ENCODE data around the gene ARL6IP5. TPM values are rescaled to one million over a fixed set of nuclear protein-coding genes. Genes with fewer than 3 reads are reported as not detected.

Gene ARL6IP5
- total RNA-seq, 2 donors from 2014 or later: 112 to 118 TPM

DNA sequence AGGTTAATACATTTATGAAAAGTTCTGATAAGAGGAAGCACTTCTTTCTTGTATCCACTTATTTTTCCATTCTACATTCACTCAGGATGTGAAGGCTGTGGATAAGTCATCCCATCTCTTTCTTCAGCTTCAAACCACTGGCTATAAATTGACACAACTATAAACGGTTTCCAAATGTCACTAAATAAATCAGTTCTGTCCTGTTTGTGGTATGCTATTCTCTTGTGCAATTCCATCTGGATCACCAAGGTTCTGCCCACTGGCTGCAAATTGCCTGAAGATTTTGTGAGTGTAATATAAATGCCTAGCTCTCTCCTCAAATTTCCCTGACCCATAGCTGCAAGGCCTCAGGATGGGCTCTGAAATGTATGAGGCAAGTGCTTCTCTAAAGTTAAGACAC lies 44.8 kb downstream of the ARL6IP5 start:
- no peaks in the 10 kb centered on the region for H3K9me3 ChIP-seq (ENCODE audit: control insufficient read depth, low read length, poor library complexity, severe bottlenecking)
- H3K27me3 Mint-ChIP-seq: peaks cover 17% of the 10 kb centered on the region
- peaks cover 2% of the 10 kb centered on the region for H3K4me1 Mint-ChIP-seq
- no peak for ATAC-seq
- H3K27ac Mint-ChIP-seq: no peak overlapping the region
- DNase-seq: no peak
- H3K4me3 Mint-ChIP-seq: no peak overlapping the region
- peaks cover 2% of the 10 kb centered on the region for H3K36me3 Mint-ChIP-seq (ENCODE audit: low read depth)

GRCh38 chr3:69130689-69131088 lies 46.0 kb downstream of the ARL6IP5 start:
- Mint-ChIP-seq H3K27ac (no peak overlapping the region), H3K27me3 (peaks cover 17% of the 10 kb centered on the region), H3K36me3 (ENCODE audit: low read depth) (peaks cover 2% of the 10 kb centered on the region), H3K4me3 (no peak overlapping the region), H3K4me1 (peaks cover 2% of the 10 kb centered on the region)
- DNase-seq (no peak), ATAC-seq (no peak)
- H3K9me3 ChIP-seq (ENCODE audit: control insufficient read depth, low read length, poor library complexity, severe bottlenecking): no peaks in the 10 kb centered on the region

DNA sequence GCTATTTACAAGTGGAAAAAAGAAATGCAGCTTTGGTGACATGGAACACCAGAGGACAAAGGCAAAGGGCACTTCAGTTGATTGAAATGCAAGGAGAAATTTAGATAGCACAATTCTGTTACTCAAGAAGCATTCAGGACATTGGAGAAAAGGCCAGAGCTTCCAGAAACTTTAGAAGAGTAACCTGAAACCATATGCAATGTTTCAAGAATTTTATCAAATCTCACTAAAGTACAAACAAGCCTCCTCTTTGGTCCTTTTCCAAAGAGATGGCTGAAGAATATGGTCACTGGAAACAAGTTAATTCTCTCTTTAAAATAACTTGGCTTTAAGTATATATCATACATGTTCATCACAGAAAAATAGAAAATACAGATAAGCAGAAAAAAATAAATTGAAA lies 52.3 kb downstream of the ARL6IP5 start:
- Mint-ChIP-seq H3K4me1 (peaks cover 3% of the 10 kb centered on the region), H3K27ac (no peak overlapping the region), H3K27me3 (peaks cover 23% of the 10 kb centered on the region), H3K4me3 (no peak overlapping the region), H3K36me3 (ENCODE audit: low read depth) (peaks cover 2% of the 10 kb centered on the region)
- DNase-seq (no peak), ATAC-seq (no peak)
- H3K9me3 ChIP-seq (ENCODE audit: control insufficient read depth, low read length, poor library complexity, severe bottlenecking): no peaks in the 10 kb centered on the region

DNA sequence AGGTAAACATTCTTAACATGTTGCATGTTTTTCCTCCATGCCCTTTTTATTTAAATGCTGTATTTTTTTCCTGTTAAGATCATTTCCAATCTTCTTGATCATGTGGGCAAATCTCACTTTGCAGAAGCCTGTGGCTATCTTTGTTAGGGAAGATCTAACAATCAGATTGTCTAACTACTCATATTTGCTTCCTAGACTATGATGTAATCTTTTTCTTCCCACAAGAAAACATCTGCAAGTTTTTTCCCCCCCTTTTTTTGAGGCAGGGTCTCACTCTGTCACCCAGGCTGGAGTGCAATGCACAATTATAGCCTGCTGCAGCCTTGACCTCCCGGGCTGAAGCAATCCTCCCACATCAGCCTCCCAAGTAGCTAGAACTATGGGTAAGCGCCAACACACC lies 52.7 kb downstream of the ARL6IP5 start:
- Mint-ChIP-seq H3K4me3 (no peak overlapping the region), H3K36me3 (ENCODE audit: low read depth) (peaks cover 2% of the 10 kb centered on the region), H3K27me3 (peaks cover 25% of the 10 kb centered on the region), H3K27ac (no peak overlapping the region), H3K4me1 (peaks cover 3% of the 10 kb centered on the region)
- H3K9me3 ChIP-seq (ENCODE audit: control insufficient read depth, low read length, poor library complexity, severe bottlenecking): no peaks in the 10 kb centered on the region
- ATAC-seq (no peak), DNase-seq (no peak)

- DNase-seq (no peak), ATAC-seq (no peak)
- peaks cover 44% of the 10 kb centered on the region for H3K27me3 Mint-ChIP-seq
- H3K9me3 ChIP-seq (ENCODE audit: control insufficient read depth, low read length, poor library complexity, severe bottlenecking): no peaks in the 10 kb centered on the region
- no peak overlapping the region for H3K4me3 Mint-ChIP-seq
- H3K27ac Mint-ChIP-seq: no peak overlapping the region
- peaks cover 11% of the 10 kb centered on the region for H3K4me1 Mint-ChIP-seq
- H3K36me3 Mint-ChIP-seq (ENCODE audit: low read depth): peaks cover 2% of the 10 kb centered on the region
These were observed 56.6 kb downstream of the ARL6IP5 start for GRCh38 chr3:69141313-69141712.

DNA sequence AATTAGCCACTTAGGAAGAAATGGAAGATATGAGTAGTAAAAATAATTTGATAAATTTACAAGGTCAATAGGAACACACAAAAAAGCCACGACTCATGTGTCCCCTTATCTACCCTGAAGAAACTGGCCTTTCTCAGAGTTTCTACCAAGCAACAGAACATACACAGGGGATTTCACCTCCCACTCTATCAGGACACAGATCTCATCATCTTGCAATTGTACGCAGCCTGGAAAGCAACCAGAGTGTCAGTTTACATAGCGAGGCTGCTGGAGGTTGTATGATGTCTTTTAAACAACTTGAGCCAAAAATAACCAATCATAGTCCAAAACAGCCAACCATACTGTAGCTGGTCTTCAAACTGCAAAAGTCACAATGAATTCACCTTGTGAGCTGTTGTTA lies 57.4 kb downstream of the ARL6IP5 start:
- H3K27ac Mint-ChIP-seq: no peak overlapping the region
- H3K4me3 Mint-ChIP-seq: no peak overlapping the region
- peaks cover 44% of the 10 kb centered on the region for H3K27me3 Mint-ChIP-seq
- peaks cover 11% of the 10 kb centered on the region for H3K4me1 Mint-ChIP-seq
- peaks cover 2% of the 10 kb centered on the region for H3K36me3 Mint-ChIP-seq (ENCODE audit: low read depth)
- H3K9me3 ChIP-seq (ENCODE audit: control insufficient read depth, low read length, poor library complexity, severe bottlenecking): no peaks in the 10 kb centered on the region
- DNase-seq (no peak), ATAC-seq (no peak)

DNA sequence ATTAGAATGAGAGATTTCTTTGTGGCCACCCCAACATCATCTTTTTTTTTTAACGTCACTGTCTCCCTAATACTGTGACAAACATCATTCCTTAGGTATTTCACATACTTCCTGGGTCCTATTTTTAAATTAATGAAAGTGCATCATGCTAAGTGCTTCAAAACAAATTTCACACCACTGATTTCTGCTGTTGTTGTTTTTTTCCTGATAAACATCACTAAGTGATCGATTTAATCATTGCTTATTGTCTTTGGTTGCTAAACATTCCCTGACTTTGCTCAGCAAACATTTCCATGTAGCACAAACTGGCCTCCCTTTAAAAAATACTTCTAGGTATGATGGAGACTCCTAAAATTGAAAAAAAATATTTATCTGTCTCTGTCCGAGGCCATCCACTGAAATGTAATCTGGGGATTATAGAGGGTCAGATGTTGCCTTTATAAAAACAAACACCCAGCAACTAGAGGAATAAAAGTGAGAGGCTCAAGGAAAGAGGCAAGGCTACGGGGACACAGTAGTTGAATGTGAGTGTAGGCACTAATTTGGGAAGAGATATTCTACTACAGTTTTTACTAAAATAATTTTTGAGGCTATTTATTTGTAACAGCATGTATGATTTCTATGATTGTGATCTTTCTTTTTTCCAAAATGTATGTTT lies 58.2 kb downstream of the ARL6IP5 start:
- no peaks in the 10 kb centered on the region for H3K9me3 ChIP-seq (ENCODE audit: control insufficient read depth, low read length, poor library complexity, severe bottlenecking)
- Mint-ChIP-seq H3K4me3 (no peak overlapping the region), H3K36me3 (ENCODE audit: low read depth) (peaks cover 2% of the 10 kb centered on the region), H3K27me3 (peaks cover 44% of the 10 kb centered on the region), H3K4me1 (peaks cover 11% of the 10 kb centered on the region), H3K27ac (no peak overlapping the region)
- no peak for ATAC-seq
- no peak for DNase-seq

- no peaks in the 10 kb centered on the region for H3K9me3 ChIP-seq (ENCODE audit: control insufficient read depth, low read length, poor library complexity, severe bottlenecking)
- Mint-ChIP-seq H3K4me1 (peaks cover 11% of the 10 kb centered on the region), H3K4me3 (no peak overlapping the region), H3K36me3 (ENCODE audit: low read depth) (peaks cover 2% of the 10 kb centered on the region), H3K27ac (no peak overlapping the region), H3K27me3 (peaks cover 43% of the 10 kb centered on the region)
- ATAC-seq (no peak), DNase-seq (no peak)
These were observed 58.9 kb downstream of the ARL6IP5 start for GRCh38 chr3:69143612-69144011.

DNA sequence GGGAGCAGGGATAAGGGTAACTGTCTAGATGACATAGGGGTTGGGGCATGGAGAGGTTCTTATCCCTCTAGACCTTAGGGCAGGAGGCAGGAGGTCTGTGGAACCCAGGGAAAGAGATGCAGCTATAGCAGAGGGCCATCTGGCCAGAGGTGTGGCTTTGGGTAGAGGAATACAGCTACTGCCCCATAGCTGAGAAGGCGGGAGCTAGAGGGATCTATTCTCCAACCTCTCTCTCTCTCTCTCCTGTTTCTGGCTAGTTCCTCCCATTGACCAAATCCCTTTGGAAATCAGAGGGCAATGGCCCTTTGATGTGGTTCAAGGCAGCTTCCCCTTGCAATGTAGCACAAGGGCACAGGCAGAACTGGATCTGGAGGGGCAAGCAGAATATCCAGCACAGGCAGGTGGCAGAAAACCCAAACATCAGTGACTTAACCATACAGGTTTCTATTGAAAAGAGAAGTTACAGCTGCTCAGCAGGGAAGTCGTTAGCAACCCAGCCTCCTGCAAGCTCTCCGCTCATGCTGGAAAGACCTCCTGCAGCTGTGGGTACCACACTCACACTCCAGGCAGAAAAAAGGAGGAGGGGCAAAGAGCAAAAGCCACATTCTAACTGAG lies 60.0 kb downstream of the ARL6IP5 start:
- H3K27ac Mint-ChIP-seq: no peak overlapping the region
- H3K4me1 Mint-ChIP-seq: peaks cover 11% of the 10 kb centered on the region
- H3K36me3 Mint-ChIP-seq (ENCODE audit: low read depth): peaks cover 2% of the 10 kb centered on the region
- H3K4me3 Mint-ChIP-seq: no peak overlapping the region
- peaks cover 33% of the 10 kb centered on the region for H3K27me3 Mint-ChIP-seq
- ATAC-seq (no peak), DNase-seq (no peak)
- H3K9me3 ChIP-seq (ENCODE audit: control insufficient read depth, low read length, poor library complexity, severe bottlenecking): no peaks in the 10 kb centered on the region

DNA sequence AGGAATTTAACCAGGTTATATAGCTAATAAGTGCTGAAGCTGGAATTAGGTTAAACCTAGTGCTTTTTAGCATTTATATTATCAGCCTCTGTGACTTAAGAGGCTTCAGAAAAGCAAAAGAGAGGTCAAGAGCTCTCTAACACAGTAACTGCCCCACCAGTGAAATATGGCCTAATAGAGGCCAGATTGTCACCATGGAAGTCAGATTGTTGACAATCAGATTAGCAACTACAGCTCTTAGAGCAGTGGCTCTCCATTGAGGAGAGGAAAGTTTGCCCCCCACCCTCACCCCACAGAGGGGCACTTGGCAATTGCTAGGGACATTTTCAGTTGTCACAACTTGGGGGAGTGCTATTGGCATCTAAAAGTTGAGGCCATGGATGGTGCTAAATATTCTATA lies 61.0 kb downstream of the ARL6IP5 start:
- no peak overlapping the region for H3K27ac Mint-ChIP-seq
- ATAC-seq: no peak
- H3K36me3 Mint-ChIP-seq (ENCODE audit: low read depth): peaks cover 2% of the 10 kb centered on the region
- H3K4me1 Mint-ChIP-seq: peaks cover 9% of the 10 kb centered on the region
- no peaks in the 10 kb centered on the region for H3K9me3 ChIP-seq (ENCODE audit: control insufficient read depth, low read length, poor library complexity, severe bottlenecking)
- no peak for DNase-seq
- H3K27me3 Mint-ChIP-seq: peaks cover 26% of the 10 kb centered on the region
- no peak overlapping the region for H3K4me3 Mint-ChIP-seq

- Mint-ChIP-seq H3K27ac (no peak overlapping the region), H3K4me3 (no peak overlapping the region), H3K4me1 (peaks cover 3% of the 10 kb centered on the region), H3K36me3 (ENCODE audit: low read depth) (no peaks in the 10 kb centered on the region), H3K27me3 (peaks cover 15% of the 10 kb centered on the region)
- no peaks in the 10 kb centered on the region for H3K9me3 ChIP-seq (ENCODE audit: control insufficient read depth, low read length, poor library complexity, severe bottlenecking)
- DNase-seq (no peak), ATAC-seq (no peak)
These were observed 64.8 kb downstream of the ARL6IP5 start for GRCh38 chr3:69149586-69149985.

Other genes starting within 250 kb of the ARL6IP5 start
- gene TAFA4, start 152.4 kb upstream of the ARL6IP5 start, total RNA-seq: not detected
- gene EOGT, start 71.3 kb upstream of the ARL6IP5 start, total RNA-seq: 10 to 100 TPM; 11.8 to 18.1 TPM
- gene TMF1, start 32.6 kb upstream of the ARL6IP5 start, total RNA-seq: 10 to 100 TPM; 68.1 to 84.5 TPM
- 10 to 100 TPM; 53.5 to 56.2 TPM for gene UBA3, start 4.6 kb upstream of the ARL6IP5 start, total RNA-seq
- not detected for gene LMOD3, start 37.7 kb downstream of the ARL6IP5 start, total RNA-seq

Measured in T-helper 17 cell (primary cell).